GM19328 (cell line): Measurements from ENCODE around the gene HEYL.

Experiments
- ATAC-seq: cut with Tn5 transposase; IDR thresholded peaks from one replicate; pipeline ENCODE4 v1.9.1; 2021; ENCODE audit warnings: mild to moderate bottlenecking, moderate library complexity; ENCODE audit not compliant: unreplicated experiment

HEYL gene

DNA sequence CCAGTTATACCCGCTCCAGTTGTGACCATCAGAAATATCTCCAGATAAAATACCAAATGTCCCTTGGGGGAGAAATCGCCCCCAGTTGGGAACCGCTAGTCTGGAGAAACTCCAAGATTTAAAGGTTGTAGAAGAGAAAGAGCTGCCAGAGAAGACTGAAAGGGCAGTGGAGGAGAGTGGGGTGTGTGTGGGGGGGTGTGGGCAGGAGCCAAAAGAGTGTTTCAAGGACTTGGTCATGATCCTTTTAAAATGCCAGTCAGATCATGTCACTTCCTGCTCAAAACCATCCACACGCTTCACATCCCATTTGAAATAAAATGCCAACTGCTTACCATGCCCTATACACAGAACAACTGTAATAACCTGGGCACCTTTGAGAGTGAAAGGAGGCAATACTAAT is 3.4 kb upstream of the HEYL start:
- no peak for ATAC-seq

DNA sequence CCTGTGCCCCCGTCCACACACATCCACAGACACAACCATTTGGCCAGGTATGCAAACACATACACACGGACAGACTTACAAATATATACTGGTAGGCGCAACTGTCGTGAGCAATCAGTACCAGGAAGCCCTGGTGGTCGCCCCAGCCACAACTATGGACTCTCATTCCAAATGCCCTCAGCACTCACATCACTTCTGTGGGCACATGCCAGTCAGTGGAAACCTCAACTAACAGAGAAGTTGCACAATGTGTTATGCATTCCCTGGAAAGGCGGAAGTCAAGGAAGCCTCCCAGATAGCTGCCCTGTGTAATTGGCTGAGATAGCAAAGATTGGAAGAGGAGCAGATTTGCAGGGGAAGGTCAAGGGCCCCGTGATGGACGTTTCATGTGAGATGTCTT is 1.4 kb upstream of the HEYL start:
- no peak for ATAC-seq

DNA sequence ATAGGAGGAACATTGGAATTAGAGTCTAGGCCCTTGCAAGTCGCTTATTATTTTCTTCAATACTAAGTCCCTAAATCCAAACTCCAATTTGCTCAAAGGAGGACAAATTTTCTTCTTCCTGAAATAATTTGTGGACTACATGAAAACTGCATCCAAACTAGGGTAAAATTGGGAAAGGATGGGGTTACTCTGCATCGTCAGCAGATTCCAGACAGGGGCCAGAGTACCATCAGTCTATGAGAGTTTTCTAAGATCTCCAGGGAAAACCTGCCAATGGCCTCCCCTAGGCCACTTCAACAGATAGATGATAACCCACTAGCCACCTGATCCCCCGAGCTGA is 508 bp downstream of the HEYL start:
- no peak for ATAC-seq

DNA sequence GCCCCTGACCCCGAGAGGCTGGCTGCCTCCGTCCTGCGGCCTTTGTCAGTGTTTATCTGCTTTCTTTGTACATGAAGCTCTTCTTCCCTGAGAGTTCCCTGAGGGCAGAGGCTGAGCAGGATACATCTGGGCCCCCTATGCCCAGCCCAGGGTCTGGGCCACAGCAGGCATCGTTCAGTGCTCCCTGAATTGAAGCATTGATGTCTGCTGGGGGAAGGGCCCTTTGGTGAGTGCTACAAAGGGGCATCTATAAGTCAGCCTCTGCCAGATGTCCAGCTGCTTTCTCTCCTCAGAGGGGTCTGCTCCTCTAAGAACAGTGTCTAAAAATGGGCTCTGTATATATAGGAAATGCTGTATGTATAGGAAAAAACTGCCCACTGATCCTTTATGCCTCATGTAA is 2.1 kb downstream of the HEYL start:
- ATAC-seq, result no peak

DNA sequence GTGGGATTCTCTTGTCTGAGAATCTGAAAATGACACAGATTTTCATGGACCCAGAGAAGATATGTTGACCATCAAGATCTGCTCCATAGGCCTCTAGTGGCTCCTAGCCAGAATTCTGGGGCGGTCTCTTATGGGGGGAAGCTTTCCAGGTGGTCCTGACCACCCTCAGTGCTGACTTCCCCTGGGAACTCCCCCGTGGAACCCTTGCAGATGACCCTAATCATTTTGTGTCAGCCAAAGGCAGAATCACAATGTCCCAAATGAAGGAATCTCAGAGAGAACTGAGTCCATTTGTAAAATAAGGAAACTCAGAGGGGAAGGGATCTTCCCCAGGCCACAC is 3.6 kb downstream of the HEYL start:
- ATAC-seq, result no peak

DNA sequence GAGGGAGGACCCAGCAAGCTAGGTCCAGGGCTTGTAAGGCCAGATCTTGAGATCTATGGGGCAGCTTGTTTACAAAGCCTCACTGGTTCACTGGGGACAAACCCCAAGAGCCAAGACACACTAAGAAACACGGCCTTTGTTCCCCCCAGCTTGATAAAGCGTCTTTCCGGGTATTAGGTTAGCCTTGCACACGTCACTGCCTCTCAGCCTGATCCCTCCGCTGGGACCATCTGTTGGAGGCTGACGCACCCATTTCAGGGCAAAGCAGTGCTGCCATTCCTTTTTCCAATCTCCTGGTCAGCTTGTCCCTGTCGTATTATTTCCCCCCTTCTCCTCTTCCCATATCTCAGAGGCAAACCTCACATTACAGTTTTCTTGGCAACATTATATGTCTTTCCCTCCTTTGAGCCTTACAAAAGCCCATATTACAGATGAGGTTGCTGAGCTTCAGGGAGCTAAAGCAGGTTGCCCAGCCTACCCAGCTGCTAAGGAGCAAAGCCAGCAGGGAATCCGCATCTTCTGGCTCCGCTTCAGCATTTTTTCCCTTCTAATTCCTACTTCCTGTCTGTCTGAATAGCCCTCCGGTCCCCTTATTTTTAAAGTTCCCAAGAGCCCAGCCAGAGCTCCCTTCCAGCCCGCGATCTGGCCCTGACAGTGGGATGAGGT is 4.1 kb downstream of the HEYL start:
- ATAC-seq, result no peak

DNA sequence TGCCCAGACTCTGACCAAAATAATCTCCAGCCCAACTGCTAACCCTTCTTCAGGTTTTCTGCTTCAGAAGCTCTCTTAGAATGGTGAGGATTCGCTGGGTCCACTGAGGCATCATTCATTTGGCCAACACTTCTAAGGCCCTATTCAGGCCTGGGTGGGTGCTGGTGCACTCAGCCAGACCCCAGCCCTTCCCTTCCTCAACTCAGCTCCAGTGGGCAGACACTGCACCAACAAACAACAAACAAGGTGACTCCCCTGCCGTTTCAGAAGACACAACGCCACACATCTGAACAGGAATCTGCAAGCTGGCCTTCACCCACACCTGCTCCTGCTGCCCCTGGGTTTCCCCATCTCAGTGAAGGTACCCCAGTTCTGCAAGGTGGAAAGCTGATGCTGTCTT is 6.0 kb downstream of the HEYL start:
- ATAC-seq, result no peak

DNA sequence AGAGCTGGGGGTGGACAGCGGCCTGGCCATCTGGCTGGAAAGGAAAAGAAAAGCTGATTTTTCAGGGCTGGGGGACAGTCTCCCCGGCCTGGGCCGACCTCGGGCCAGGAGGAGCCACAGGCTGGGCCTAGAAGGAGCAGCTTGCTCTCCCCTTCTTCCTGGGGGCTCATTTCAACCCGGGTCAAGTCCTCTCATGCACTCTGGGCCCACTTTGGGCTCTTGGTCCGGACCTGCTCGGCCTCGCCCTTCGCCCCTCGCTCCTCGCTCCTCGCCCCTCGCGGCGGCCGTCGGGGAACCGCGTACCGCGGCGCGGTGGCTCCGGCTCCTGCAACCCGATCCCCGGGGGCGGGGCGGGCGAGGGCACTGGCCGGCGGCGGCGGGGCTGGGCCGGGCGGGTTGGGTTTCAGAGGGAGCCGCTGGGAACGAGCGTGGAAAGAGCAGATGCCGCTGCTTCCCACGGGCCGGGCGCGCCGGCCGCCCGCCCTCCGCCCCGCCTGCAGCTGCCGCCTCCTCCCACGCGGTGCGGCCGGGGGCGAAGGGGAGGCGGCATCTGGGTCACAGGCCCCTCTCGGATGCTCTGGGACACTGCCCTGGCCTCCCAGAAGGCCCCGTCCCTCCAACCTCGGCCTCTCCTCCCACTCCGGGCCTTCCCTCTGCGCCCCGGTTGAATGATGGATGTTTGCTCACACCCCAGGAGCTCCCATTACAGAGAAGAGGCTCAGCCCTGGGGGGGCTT is 6.6 kb downstream of the HEYL start:
- no peak for ATAC-seq

DNA sequence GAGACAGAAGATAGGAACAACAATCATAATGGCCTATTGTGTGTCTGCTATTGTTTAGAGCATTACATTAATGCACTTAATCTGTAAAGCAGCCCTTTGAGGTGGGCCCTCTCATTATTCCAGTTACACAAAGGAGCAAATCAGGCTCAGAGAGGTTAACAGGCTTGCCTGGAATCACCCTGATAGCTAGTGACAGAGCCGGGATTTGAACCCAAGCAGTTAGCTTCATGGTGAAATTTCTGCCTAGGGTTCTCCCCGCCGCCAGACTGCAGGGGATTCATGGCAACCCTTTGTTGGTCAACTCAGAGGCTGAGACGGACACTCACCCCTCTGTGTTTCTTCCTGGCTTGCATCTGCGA is 7.1 kb downstream of the HEYL start:
- ATAC-seq, result no peak

DNA sequence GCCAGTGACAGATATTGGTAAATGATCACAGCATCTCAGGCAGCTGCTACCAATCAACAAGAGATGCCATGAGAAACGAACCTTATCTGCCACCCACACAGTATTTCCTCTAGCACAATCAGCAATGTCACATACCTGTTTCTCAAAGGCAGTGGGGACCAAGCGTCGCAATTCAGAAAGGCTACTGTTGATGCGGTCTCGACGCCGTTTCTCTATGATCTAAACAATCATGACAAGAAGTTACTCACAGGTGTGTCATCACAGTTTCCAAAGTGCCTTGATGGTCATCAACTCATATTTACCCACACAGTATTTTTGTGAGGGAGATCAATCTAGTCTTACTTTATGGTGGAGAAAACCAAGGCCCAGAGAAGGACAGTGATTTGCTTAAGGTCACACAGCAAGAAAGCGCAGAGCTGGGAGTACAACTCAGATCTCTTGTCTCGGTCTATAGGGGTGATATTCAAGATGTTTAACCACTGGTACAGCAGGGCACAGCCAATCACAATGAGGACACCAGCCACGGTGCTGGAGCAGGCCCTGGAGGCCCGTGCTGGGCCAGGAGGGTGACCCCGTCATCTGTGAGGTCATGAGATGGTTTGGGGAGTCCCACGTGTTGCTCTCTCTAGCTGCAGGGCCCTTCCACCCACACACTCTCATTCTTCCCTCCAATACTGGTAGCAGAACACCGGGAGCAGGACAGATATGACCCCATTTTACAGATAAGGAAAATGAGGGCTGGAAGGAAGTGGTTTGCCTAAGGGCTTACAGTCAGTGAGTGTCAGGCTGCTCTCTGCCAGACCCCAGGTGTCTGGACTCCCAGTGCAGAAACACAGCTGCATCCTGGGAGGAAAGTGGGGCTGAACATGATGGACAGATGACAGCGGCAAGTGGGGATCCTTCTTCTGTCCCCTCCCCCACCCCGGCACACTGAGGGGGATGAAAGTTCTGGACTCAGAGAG is 7.8 kb downstream of the HEYL start:
- ATAC-seq, result no peak

DNA sequence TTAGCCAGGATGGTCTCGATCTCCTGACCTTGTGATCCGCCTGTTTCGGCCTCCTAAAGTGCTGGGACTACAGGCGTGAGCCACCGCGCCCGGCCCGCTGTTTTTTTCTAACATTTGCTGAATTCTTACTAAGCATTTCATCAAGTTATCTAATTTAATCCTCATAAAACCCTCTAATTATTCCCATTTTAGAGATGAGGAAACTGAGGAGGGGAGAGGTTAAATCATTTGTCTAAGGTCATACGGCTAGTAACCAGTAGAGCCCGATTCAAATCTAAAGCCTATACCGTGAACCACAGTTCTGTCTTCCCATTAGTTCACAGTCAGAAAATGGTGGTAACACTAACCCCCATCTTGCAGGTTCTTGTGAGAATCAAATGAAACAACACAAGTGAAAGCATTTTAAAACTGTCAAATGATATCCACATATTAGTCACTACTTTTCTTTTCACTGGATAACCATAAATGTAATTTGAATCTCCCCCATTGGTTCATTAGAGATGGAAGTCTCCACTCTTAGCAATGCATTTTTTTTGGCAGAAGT is 10.6 kb downstream of the HEYL start:
- no peak for ATAC-seq

DNA sequence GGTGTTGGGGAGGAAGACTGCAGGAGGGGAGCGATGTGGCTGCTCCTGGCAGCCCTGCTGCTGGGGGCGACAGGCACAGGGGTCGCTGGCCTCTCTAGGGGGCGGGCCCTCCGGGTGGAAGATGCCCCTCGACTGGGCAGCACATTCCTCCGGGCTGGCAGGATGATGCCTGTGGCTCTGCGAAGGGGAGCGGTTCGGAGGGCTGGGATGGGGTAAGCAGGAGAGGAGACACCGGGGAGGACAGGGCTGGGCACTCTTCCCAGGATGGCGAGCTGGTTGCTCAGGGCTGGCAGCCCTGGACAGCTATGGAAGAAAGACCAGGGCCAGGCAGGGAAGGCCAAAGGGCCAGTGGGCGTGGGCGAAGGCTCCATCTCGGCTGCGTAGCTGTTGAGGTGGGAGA is 12.8 kb downstream of the HEYL start:
- ATAC-seq, result no peak

DNA sequence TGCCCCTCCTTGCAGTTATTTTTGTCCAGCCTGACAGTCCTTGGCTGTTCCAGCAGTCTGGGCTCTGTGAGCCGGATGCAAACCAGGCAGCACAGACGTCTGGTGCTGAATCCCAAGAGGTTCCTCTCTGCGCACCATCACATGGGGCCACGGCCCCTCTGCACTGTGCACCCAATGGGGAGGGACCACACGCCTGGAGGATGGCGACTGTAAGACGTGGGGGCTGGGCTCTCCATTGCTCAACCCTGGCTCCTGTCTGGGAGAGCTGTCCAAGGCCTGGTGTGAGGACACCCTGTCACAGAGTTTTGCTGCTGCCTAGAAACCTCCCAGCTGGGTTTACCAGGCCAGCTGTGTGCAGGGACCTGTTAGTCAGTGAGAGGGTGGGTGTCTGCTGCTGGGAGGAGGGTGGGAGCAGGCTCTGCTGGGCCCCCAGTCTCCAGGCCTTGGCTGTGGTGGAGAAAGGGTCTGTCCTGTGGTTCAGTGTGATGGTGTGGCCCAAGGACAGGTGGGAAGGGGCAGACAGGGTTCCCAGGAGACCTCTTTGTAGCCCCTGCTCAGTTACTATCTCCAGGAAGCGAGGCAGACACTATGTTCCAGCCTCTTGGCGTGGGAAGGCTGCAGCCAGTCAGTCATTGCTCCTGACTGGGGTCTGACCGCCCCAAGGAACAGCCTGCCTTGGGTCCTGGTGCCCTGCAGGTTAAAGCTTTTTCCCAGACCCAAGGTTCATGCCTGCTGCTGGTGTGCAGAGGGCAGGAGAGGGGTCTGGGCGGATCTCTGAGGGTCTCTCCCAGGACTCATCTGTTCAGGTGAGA is 13.8 kb downstream of the HEYL start:
- no peak for ATAC-seq

DNA sequence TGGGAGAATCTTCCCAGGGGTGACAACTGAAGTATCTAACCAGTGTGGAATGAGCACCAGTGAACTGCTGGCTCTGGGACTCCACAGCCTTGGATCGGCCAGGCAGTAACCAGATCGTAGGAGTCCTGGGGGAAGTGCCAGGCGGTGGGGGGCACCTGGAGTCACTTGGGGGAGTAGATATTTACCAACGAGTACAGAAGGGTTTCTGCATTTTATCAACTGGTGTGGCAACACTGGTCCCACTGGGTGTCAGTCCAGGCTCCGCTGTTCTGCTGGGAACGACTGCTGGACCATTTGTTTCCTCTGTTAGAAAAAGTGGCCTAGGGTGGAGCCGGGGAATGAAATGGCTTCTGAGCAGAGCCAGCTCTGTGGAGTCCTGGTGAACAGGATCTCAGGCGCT is 14.4 kb downstream of the HEYL start:
- ATAC-seq, result no peak

DNA sequence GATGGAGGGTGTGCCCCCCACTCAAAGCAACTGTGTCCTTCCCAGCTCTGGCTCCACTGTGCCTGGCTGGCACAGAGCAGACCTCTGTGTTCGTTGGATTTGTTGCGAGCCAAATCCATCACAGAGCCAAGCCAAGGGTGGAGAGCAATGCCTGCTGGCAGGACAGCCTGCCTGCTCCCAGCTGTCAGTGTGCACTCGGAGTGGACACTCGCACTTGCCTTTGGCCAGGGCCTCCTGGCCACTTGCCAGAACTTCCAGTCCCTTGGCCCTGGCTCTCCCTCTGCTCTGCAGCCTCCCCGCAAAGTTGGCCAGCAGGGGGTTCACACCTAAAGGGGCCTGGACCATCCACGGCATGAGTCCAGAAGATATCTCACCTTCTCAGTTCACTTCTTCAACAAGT is 16.4 kb downstream of the HEYL start:
- no peak for ATAC-seq

DNA sequence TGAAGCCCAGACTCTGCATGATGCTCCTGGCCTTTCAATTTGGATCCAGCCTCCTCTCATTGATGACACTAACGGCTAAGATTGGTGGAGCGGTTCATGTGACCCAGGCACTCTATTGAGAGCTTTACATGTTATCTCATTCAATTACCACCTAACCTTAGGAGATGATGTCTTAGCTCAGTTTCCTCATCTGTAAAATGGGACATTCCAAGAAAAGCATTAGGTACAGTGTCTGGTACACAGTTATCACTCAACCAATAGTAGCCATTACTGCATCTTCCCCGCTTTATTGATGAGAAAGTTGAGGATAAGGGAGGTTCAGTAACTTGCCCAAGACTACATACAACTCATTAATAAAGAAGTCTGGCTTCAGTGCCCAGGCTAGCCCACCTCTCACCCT is 17.0 kb downstream of the HEYL start:
- no peak for ATAC-seq

DNA sequence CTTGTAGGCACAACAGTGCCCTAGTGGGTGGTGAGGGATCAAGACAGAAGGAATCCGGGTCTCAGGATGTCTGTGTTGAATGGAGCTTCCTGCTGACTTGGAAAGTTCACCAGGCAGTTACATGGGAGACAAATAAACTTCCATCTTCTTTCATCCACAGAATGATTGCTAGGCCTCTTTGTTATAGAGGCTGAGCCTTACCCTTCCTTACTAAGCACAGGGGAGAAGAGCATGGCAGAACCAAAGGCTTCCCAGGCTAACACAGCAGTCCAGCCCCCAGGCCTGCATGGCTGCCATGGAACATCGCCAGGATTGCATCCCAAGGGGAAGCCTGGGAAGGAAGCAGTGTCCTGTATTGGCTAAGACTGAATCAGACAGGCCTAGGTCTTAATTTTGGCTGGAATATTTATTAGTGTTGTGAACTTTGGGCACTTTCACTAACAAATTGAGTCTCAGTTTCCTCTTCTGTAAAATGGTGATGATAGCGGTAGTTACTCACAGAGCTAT is 18.7 kb downstream of the HEYL start:
- ATAC-seq, result no peak

DNA sequence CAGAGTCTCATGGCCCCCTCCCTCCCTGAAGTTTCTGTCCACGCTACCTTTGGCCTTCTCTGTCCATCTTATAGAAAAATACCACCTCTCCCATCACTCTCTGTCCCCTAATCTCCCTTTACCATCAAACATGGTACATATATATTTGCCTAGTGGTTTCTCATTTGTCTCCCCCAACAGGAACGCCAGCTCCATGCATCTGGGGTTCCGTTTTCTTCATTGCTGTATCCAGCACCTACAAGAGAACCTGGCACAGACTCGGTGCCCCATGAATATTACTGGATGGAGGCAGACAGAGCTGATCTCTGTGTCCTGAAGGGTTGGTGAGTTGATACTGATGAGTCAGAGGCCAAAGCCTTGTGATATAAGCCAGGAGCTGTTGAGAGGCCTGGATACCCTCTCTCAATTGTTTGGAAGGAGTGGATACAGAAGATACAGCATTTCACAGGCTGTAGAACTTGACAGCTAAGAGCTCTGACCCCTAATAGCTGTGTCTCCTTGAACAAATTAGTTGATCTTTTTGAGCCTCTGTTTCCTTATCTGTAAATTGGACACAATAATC is 21.9 kb downstream of the HEYL start:
- no peak for ATAC-seq

DNA sequence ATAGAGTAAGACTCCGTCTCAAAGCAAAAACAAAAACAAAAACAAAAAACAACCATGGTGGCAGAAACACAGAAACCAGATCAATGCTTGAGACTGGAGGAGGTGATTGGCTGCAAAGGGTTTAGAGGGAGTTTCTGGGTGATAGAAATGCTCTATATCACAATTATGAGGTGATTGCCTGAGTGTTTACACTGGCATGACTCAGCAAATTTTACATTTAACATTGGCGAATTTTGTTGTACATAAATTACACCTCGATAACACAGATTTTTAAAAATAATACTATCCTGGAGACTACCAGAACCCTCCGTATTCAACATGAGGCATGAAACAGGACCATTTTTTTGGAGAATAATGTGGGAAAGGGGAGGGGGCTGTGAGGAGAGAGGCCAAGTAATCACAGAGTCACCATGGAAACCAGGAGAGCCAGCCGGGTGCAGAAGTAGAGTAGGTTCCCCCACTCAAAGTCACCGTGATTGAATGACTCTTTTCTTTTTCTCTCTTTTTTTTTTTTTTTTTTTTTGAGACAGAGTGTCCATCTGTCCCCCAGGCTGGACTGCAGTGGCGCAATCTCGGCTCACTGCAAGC is 24.3 kb downstream of the HEYL start:
- ATAC-seq, result no peak

DNA sequence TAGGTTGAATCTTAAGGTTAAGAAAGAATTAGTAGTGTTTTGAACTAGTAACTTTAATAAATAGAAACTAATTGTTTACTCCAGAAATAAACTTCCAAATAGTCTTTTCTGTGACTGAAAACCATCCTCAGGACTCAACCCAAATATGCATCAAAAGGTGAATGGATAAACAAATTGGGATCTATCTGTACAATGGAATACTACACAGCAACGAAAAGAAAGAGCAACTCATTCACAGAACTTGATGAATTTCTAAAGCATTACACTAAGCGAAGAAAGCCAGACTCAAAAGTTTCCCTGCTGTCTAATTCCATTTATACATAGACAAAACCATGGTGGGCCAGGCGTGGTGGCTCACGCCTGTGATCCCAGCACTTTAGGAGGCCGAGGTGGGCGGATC is 25.0 kb downstream of the HEYL start:
- no peak for ATAC-seq
